ENCODE data around the gene TDO2. TPM values are rescaled to one million over a fixed set of nuclear protein-coding genes. Genes with fewer than 3 reads are reported as not detected.
A peak's percentile ranks its signal among the peaks of the same experiment; 100 is the strongest.

TDO2 gene
- total RNA-seq (0.57 and 2.6 TPM in 2 replicates), polyA plus RNA-seq (1.4 and 2.5 TPM in 2 replicates)

DNA sequence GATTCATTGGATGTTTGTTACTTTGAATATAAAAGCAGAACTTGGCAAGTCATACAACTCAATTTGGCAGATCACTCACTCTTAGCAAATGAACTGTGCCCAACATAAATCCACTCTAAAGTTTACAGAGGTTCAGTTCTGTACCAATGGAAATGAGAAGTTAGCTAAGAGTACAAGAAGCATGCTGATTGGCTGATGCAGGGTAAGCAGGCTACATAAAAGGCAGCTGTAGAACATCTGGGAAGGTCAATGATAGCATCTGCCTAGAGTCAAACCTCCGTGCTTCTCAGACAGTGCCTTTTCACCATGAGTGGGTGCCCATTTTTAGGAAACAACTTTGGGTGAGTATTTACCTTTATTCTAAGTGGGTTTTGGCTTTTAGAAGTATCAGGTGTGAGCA is at the start of gene TDO2:
TDO2 (plus strand) TSS at position 244 of the 400 bp plus-strand sequence; CDS start at position 307, 63 bp downstream.
- peak in 1 of 2 donors; percentile 15 for DNase-seq (ENCODE audit: low read depth in 1 of 2, low spot score in 1 of 2)
- Histone ChIP-seq H3K27me3 (no peaks in the 10 kb centered on the region), H3K4me3 (no peak within 1 kb of the TSS), H3K27ac (no peak within 1 kb of the TSS), H3K4me1 (ENCODE audit: low read depth) (peaks cover 26% of the 10 kb centered on the region), H3K36me3 (no peaks in the 10 kb centered on the region), H3K9me3 (ENCODE audit: low read depth) (no peaks in the 10 kb centered on the region)
- TF ChIP-seq, protein P1, sequence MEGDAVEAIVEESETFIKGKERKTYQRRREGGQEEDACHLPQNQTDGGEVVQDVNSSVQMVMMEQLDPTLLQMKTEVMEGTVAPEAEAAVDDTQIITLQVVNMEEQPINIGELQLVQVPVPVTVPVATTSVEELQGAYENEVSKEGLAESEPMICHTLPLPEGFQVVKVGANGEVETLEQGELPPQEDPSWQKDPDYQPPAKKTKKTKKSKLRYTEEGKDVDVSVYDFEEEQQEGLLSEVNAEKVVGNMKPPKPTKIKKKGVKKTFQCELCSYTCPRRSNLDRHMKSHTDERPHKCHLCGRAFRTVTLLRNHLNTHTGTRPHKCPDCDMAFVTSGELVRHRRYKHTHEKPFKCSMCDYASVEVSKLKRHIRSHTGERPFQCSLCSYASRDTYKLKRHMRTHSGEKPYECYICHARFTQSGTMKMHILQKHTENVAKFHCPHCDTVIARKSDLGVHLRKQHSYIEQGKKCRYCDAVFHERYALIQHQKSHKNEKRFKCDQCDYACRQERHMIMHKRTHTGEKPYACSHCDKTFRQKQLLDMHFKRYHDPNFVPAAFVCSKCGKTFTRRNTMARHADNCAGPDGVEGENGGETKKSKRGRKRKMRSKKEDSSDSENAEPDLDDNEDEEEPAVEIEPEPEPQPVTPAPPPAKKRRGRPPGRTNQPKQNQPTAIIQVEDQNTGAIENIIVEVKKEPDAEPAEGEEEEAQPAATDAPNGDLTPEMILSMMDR (IDR thresholded peaks at IDR 0.05; ENCODE audit: low read depth, low read length): no peak

DNA sequence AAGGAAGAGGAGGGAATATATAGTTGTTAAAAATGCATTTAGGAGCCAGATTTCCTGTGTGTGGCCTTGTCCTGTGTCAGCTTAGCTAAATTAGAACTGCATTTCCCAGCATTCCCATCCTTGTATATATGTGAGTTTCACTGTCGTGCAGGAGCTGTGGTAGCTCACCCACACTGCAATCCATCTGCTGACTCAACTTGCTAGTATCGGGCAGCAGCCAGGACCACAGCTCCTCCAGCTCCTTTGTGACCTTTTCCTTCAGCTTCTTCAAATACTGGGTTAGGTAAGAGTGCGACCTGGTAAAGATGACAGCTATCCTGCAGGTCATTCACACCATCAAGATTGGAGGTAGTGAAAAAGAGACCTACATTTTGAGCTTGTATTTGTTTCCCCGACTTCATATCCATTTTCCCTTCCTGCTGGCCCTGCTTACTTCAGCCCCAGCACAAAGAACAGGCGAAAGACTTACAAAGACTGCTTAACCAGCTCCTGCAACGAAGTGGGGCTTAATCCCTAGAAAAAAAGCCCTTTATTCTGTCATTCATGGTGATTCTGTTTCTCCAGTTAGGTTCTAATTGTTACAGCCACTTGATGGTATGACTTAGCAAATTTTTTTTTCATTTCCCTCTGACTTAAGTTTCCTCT is 48.8 kb upstream of the TDO2 start:
- Histone ChIP-seq H3K36me3 (no peaks in the 10 kb centered on the region), H3K4me3 (no peak overlapping the region), H3K27me3 (no peaks in the 10 kb centered on the region), H3K27ac (no peak overlapping the region), H3K4me1 (ENCODE audit: low read depth) (no peaks in the 10 kb centered on the region), H3K9me3 (ENCODE audit: low read depth) (no peaks in the 10 kb centered on the region)
- TF ChIP-seq, protein P1 (IDR thresholded peaks at IDR 0.05; ENCODE audit: low read depth, low read length): no peak
- peak in 1 of 2 donors; percentile 43 for DNase-seq (ENCODE audit: low read depth in 1 of 2, low spot score in 1 of 2)

- Histone ChIP-seq H3K27me3 (no peaks in the 10 kb centered on the region), H3K4me3 (no peak overlapping the region), H3K4me1 (ENCODE audit: low read depth) (no peaks in the 10 kb centered on the region), H3K36me3 (no peaks in the 10 kb centered on the region), H3K27ac (no peak overlapping the region), H3K9me3 (ENCODE audit: low read depth) (no peaks in the 10 kb centered on the region)
- DNase-seq (ENCODE audit: low read depth in 1 of 2, low spot score in 1 of 2): no peak
- TF ChIP-seq, protein P1 (IDR thresholded peaks at IDR 0.05; ENCODE audit: low read depth, low read length): no peak
These were observed 47.6 kb upstream of the TDO2 start for GRCh38 chr4:155855897-155856296.

DNA sequence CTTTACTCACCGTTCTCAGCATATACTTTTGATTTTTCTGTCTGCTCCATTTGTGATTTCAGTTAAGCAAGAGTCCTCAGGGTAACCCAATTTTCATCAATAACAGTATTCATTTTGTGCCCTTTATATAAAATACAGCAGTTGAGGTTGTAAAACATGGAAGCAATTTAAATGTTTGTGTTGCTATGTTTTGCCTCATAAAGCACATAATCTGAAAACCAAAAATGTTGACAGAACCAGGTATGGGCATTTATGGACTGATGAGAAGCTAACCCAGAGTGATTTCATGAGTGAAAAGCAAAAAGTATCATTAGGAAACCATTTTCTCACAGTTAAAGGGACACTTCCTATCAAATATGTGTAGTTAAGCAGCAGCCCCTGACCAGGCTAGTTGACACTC is 37.3 kb upstream of the TDO2 start, which contains the start of gene ASIC5:
ASIC5 (minus strand) TSS at position 101 of the 400 bp plus-strand sequence; CDS start at position 50, 51 bp downstream.
- no peak within 1 kb of the TSS for H3K27ac ChIP-seq
- H3K9me3 ChIP-seq (ENCODE audit: low read depth): peaks cover 2% of the 10 kb centered on the region
- H3K4me3 ChIP-seq: no peak within 1 kb of the TSS
- TF ChIP-seq, protein P1 (IDR thresholded peaks at IDR 0.05; ENCODE audit: low read depth, low read length): no peak
- H3K4me1 ChIP-seq (ENCODE audit: low read depth): no peaks in the 10 kb centered on the region
- DNase-seq (ENCODE audit: low read depth in 1 of 2, low spot score in 1 of 2): no peak
- H3K36me3 ChIP-seq: no peaks in the 10 kb centered on the region
- no peaks in the 10 kb centered on the region for H3K27me3 ChIP-seq

DNA sequence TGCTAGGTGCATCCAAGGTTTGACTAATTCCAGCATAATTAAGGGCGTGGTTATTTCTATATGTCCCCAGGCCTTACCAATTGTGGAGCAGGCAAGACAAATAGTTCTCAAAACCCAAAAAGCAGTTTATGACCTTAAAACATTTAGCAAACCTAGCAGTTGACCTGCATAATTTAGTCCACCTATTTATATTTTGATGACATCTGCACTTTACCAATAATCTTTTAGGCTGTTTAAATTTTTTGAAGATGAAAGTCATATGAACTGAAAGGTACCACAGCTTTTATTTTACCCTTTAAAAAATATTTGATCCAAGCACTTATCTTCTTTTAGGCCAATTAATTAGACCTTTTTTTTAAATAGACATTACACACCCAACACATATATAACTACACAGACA is 27.6 kb upstream of the TDO2 start:
- Histone ChIP-seq H3K27ac (no peak overlapping the region), H3K27me3 (no peaks in the 10 kb centered on the region), H3K36me3 (no peaks in the 10 kb centered on the region), H3K4me1 (ENCODE audit: low read depth) (no peaks in the 10 kb centered on the region), H3K4me3 (no peak overlapping the region), H3K9me3 (ENCODE audit: low read depth) (no peaks in the 10 kb centered on the region)
- DNase-seq (ENCODE audit: low read depth in 1 of 2, low spot score in 1 of 2): no peak
- TF ChIP-seq, protein P1 (IDR thresholded peaks at IDR 0.05; ENCODE audit: low read depth, low read length): no peak

All from cardiac muscle cell (in vitro differentiated cells and primary cell).